ENCODE measurements around the gene UNC5B. TPM values are rescaled to one million over a fixed set of nuclear protein-coding genes. Genes with fewer than 3 reads are reported as not detected.

UNC5B gene
- polyA plus RNA-seq, 4 donors = 45.3 to 120 (median 62.3) TPM

DNA sequence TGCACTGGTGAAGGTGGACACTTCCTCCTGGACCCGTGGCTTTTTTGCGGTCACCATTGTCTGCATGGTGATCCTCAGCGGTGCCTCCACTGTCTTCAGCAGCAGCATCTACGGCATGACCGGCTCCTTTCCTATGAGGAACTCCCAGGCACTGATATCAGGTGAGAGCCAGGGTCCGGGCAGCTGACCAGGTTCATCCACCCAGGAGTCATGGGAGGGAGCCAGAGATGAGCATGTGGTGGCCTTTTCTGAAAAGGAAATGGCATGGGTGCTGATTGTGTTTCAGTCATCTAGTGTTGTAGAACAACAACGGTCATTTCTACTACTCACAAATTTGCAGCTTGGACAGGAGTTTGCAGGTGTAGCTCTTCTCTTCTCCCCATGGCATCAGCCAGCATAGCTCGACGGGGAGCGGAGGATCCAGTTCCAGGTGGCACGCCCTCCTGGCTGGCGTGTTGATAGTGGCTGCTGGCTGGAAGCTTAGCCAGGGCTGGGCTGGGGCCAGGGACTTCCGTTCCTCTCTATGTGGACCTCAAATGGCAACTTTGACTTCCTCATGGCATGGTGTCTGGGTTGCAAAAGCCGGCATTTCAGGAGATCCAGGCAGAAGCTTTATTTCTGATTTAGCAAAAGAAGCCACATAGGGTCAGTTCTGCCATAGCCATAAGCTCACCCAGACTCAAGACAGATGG lies 139.4 kb downstream of the UNC5B start:
- DNase-seq (ENCODE audit: low read depth in 4 of 4, low spot score in 2 of 4) = no peak

Other genes with a start within 250 kb of the UNC5B start
- 1 to 10 TPM; 6.8 to 9.3 (median 7.9) TPM for gene SLC29A3, start 106.7 kb downstream of the UNC5B start, polyA plus RNA-seq (ENCODE audit: insufficient read length in 4 of 4)
- 1 to 10 TPM in 2 of 4 donors, under 1 TPM in 2; 0.75 to 2.0 (median 1.3) TPM for gene CDH23, start 184.3 kb downstream of the UNC5B start, polyA plus RNA-seq (ENCODE audit: insufficient read length in 4 of 4)